GM23338 (cell line): ENCODE measurements around the gene ATXN7L1.

Experiments
- POLR2AphosphoS5 ChIP-seq: IDR thresholded peaks from 2 replicates; pipeline ENCODE4 v1.6.1; 2016; ENCODE audit warnings: antibody characterized with exemption, low read depth
- TF ChIP-seq, protein P1 (sequence below), 2 experiments: fragments of 200-600 bp in 1 of 2; sonication (generic) in 1 of 2; conservative IDR thresholded peaks; 2 replicates each; pipeline versions ENCODE4 v1.5.1 to v1.6.1; 2016 to 2017; ENCODE audit warnings: antibody characterized with exemption in 2 of 2, low read depth in 2 of 2, mild to moderate bottlenecking in 2 of 2, moderate library complexity in 1 of 2

DNA sequence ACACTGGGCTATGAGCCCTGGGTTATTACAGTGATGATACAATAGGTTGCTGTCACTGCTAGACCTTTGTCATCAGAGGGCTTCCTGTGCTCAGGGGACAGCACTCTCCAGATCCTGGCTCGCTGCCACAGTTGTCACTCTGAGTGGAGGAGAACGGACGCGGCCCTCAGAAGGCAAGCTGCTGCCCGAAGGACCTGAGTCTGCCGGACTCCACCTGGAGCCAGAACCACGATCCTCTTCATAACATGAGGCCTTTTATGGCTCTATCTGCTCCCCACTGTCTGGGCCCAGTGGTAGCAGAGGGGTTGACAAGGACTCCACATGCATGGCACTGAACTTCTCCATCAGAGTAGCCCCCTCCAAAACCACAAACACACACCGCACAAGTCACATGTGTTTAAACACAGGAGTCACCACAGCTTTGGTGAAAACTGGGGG, 200.4 kb downstream of the ATXN7L1 start:
- TF ChIP-seq, protein P1, sequence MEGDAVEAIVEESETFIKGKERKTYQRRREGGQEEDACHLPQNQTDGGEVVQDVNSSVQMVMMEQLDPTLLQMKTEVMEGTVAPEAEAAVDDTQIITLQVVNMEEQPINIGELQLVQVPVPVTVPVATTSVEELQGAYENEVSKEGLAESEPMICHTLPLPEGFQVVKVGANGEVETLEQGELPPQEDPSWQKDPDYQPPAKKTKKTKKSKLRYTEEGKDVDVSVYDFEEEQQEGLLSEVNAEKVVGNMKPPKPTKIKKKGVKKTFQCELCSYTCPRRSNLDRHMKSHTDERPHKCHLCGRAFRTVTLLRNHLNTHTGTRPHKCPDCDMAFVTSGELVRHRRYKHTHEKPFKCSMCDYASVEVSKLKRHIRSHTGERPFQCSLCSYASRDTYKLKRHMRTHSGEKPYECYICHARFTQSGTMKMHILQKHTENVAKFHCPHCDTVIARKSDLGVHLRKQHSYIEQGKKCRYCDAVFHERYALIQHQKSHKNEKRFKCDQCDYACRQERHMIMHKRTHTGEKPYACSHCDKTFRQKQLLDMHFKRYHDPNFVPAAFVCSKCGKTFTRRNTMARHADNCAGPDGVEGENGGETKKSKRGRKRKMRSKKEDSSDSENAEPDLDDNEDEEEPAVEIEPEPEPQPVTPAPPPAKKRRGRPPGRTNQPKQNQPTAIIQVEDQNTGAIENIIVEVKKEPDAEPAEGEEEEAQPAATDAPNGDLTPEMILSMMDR (conservative IDR thresholded peaks at IDR 0.05; ENCODE audit: low read depth in 2 of 2): no peak
- TF ChIP-seq POLR2AphosphoS5: no peak
